K562 treated with DMSO at 1 percent for 12 hours (cell line): ENCODE data around the gene PANX1. TPM values are rescaled to one million over a fixed set of nuclear protein-coding genes. Genes with fewer than 3 reads are reported as not detected.

ENCODE experiments used
- total RNA-seq: library from RNA; unstranded; fragments of 300-600 nt; gene quantifications from 2 replicates; pipeline ENCODE4 v1.2.3, GENCODE V29; 2022; ENCODE audit not compliant: insufficient read depth

Gene PANX1, protein sequence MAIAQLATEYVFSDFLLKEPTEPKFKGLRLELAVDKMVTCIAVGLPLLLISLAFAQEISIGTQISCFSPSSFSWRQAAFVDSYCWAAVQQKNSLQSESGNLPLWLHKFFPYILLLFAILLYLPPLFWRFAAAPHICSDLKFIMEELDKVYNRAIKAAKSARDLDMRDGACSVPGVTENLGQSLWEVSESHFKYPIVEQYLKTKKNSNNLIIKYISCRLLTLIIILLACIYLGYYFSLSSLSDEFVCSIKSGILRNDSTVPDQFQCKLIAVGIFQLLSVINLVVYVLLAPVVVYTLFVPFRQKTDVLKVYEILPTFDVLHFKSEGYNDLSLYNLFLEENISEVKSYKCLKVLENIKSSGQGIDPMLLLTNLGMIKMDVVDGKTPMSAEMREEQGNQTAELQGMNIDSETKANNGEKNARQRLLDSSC
- 4.7 and 14.9 TPM in 2 replicates for total RNA-seq

DNA sequence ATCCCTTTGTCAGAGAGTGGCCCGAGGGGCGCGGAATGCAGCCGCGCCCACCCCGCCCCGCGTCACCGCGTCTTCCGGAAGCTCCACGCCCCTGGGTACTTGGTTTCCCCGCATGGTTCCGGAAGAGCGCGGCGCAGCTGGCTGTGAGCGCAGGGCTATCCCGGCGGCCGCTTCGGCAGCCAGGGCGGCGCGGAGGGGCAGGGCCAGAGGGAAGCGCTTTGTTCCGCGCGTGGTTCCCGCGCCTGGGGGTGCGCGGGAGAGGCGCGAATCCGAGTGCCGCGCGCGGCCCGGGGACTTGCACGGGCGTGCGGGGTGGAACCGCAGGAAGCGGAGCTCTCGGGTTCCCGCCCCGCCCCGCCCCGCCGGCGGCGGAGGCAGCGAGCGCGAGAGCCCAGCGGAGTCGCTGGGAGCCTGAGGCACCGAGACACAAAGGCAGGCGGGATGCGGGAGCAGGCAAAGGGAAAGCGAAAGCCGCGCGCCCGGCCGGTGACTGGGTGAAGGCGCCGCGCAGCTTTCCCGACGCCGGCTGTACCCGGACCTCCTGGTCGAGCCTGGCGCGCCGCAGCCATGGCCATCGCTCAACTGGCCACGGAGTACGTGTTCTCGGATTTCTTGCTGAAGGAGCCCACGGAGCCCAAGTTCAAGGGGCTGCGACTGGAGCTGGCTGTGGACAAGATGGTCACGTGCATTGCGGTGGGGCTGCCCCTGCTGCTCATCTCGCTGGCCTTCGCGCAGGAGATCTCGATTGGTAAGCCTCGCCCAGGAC is at the start of gene PANX1:
Gene PANX1, plus strand, starts transcription at position 96 of the 766 bp plus-strand sequence. Its CDS starts 472 bp downstream, at position 568.

Other genes with a start within 250 kb of the PANX1 start
- gene HEPHL1, start 107.5 kb upstream of the PANX1 start, total RNA-seq, result not detected in 2 replicates
- gene IZUMO1R, start 175.7 kb downstream of the PANX1 start, total RNA-seq, result not detected in 2 replicates